Liver (tissue), 9 donors: ENCODE measurements around the gene NEU4. TPM values are rescaled to one million over a fixed set of nuclear protein-coding genes. Genes with fewer than 3 reads are reported as not detected.

Experiments
- DNase-seq: peaks from one replicate; pipeline ENCODE4 v3.0.0-alpha.2; 2017; ENCODE audit warnings: low spot score
- H3K27ac ChIP-seq, 2 donors: one replicate each; pipeline ENCODE4 v1.7.0; 2013; ENCODE audit warnings: inconsistent platforms in 2 of 2, low read length in 2 of 2, control low read depth in 1 of 2, low read depth in 1 of 2, mild to moderate bottlenecking in 1 of 2
- H3K27me3 ChIP-seq, 4 donors: one replicate each; pipeline versions ENCODE4 v1.6.1 to v1.7.0; 2013; ENCODE audit warnings: low read length in 3 of 4, inconsistent platforms in 1 of 4, mild to moderate bottlenecking in 1 of 4, moderate library complexity in 1 of 4; ENCODE audit not compliant: control insufficient read depth in 4 of 4, insufficient read depth in 4 of 4
- H3K36me3 ChIP-seq, 4 donors: one replicate each; pipeline versions ENCODE4 v1.6.1 to v1.7.0; 2013; ENCODE audit warnings: low read length in 3 of 4, mild to moderate bottlenecking in 3 of 4, low read depth in 1 of 4, moderate library complexity in 1 of 4; ENCODE audit not compliant: control insufficient read depth in 4 of 4, insufficient read depth in 3 of 4
- H3K4me1 ChIP-seq, 4 donors: one replicate each; pipeline versions ENCODE4 v1.6.1 to v1.7.0; 2013; ENCODE audit warnings: low read length in 3 of 4, mild to moderate bottlenecking in 3 of 4, moderate library complexity in 1 of 4; ENCODE audit not compliant: control insufficient read depth in 4 of 4, insufficient read depth in 4 of 4
- H3K4me3 ChIP-seq, 3 donors: one replicate each; pipeline versions ENCODE4 v1.6.1 to v1.7.0; 2013; ENCODE audit warnings: low read length in 3 of 3, control low read depth in 1 of 3, low read depth in 1 of 3, mild to moderate bottlenecking in 1 of 3
- H3K9ac ChIP-seq, 2 donors: one replicate each; pipeline ENCODE4 v1.7.0; 2013; ENCODE audit warnings: low read length in 2 of 2, mild to moderate bottlenecking in 2 of 2, moderate library complexity in 2 of 2, control low read depth in 1 of 2, low read depth in 1 of 2
- H3K9me3 ChIP-seq, 4 donors: one replicate each; pipeline versions ENCODE4 v1.6.1 to v1.7.0; 2013; ENCODE audit warnings: low read length in 3 of 4; ENCODE audit not compliant: control insufficient read depth in 4 of 4
- ATF3 ChIP-seq: IDR thresholded peaks from 2 replicates; pipeline ENCODE4 v1.6.1; 2016; ENCODE audit warnings: antibody characterized with exemption
- EGR1 ChIP-seq, 2 donors: IDR thresholded peaks; 2 replicates each; pipeline ENCODE4 v1.6.1; 2016 to 2018; ENCODE audit warnings: antibody characterized with exemption in 2 of 2, low read depth in 2 of 2
- FOXA1 ChIP-seq: IDR thresholded peaks from 2 replicates; pipeline ENCODE4 v1.6.1; 2016; ENCODE audit warnings: antibody characterized with exemption
- FOXA2 ChIP-seq: IDR thresholded peaks from 2 replicates; pipeline ENCODE4 v1.6.1; 2016; ENCODE audit warnings: antibody characterized with exemption
- GABPA ChIP-seq, 2 donors: IDR thresholded peaks in 1 of 2; conservative IDR thresholded peaks in 1 of 2; 2 replicates each; pipeline ENCODE4 v1.6.1; 2016; ENCODE audit warnings: antibody characterized with exemption in 2 of 2, mild to moderate bottlenecking in 1 of 2, moderate library complexity in 1 of 2
- HNF4A ChIP-seq, 2 donors: conservative IDR thresholded peaks; 2 replicates each; pipeline ENCODE4 v1.6.1; 2016; ENCODE audit warnings: antibody characterized with exemption in 2 of 2, mild to moderate bottlenecking in 2 of 2
- HNF4G ChIP-seq: IDR thresholded peaks from 2 replicates; pipeline ENCODE4 v1.6.1; 2016; ENCODE audit warnings: antibody characterized with exemption
- JUND ChIP-seq, 2 donors: IDR thresholded peaks; 2 replicates each; pipeline ENCODE4 v1.6.1; 2016; ENCODE audit warnings: antibody characterized with exemption in 2 of 2
- NR2F2 ChIP-seq: IDR thresholded peaks from 2 replicates; pipeline ENCODE4 v1.6.1; 2016; ENCODE audit warnings: antibody characterized with exemption
- RAD21 ChIP-seq, 2 donors: IDR thresholded peaks; 2 replicates each; pipeline ENCODE4 v1.6.1; 2016; ENCODE audit warnings: antibody characterized with exemption in 2 of 2, mild to moderate bottlenecking in 2 of 2
- RXRA ChIP-seq, 2 donors: IDR thresholded peaks; 2 replicates each; pipeline ENCODE4 v1.6.1; 2017 to 2018; ENCODE audit warnings: antibody characterized with exemption in 2 of 2, mild to moderate bottlenecking in 1 of 2
- SP1 ChIP-seq: IDR thresholded peaks from 2 replicates; pipeline ENCODE4 v1.6.1; 2018; ENCODE audit warnings: antibody characterized with exemption, mild to moderate bottlenecking
- YY1 ChIP-seq: IDR thresholded peaks from 2 replicates; pipeline ENCODE4 v1.6.1; 2016; ENCODE audit warnings: antibody characterized with exemption, mild to moderate bottlenecking
- ZBTB33 ChIP-seq: IDR thresholded peaks from 2 replicates; pipeline ENCODE4 v1.6.1; 2016; ENCODE audit warnings: antibody characterized with exemption
- WGBS: extraction: QIAGEN DNeasy Blood & Tissue Kit; methylation state at CpG from one replicate; pipeline ENCODE4 v1.1.7; 2013; 5-methylcytosine and 5-hydroxymethylcytosine counted together
- polyA plus RNA-seq, 2 donors: library from polyadenylated mRNA; stranded (reverse) in 1 of 2; unstranded in 1 of 2; fragments of 200-250 nt in 1 of 2; fragments of >200 nt in 1 of 2; fragmentation: Nextera tagmentation in 1 of 2; extraction: Ambion mirVana in 1 of 2; gene quantifications; one replicate each; pipeline versions ENCODE4 v1.2.1 to v1.2.3, GENCODE V29; 2013 to 2015
- total RNA-seq, 2 donors: library from RNA; depleted of rRNA; stranded (reverse); fragments of >200 nt; gene quantifications; one replicate each; pipeline ENCODE4 v1.2.3, GENCODE V29; 2014
- donor health status: healthy.
- donor health status: healthy.
- donor health status: healthy.
- donor health status: healthy.
- donor health status: healthy.

NEU4 gene
- total and polyA plus RNA-seq, 4 donors = 5.4 to 58.4 (median 35.1) TPM

GRCh38 chr2:241810307-241811200 is 1.6 kb downstream of the NEU4 start:
- whole genome bisulfite sequencing = 34% methylated on average over 28 of the region's 28 CpGs
- Histone ChIP-seq H3K4me1 (peaks cover 5 to 38% (median 26%) of the 10 kb centered on the region in 4 donors), H3K4me3 (peak overlapping the region; percentile 54 to 74 (median 68)), H3K9ac (peak overlapping the region in 1 of 2 donors; percentile 14), H3K9me3 (no peaks in the 10 kb centered on the region), H3K27me3 (no peaks in the 10 kb centered on the region), H3K36me3 (peaks cover 0 to 2% (median 0%) of the 10 kb centered on the region in 4 donors), H3K27ac (peak overlapping the region; percentile 85 to 93)
- TF ChIP-seq ZBTB33 = no peak
- no peak for TF ChIP-seq JUND (IDR thresholded peaks at IDR 0.05)
- no peak for TF ChIP-seq HNF4G
- TF ChIP-seq HNF4A (conservative IDR thresholded peaks at IDR 0.05) = peak in 1 of 2 donors; percentile 4
- DNase-seq = no peak

GRCh38 chr2:241811201-241811951 is 2.4 kb downstream of the NEU4 start:
- H3K36me3 ChIP-seq = peaks cover 0 to 2% (median 0%) of the 10 kb centered on the region in 4 donors
- H3K27me3 ChIP-seq = no peaks in the 10 kb centered on the region
- TF ChIP-seq RAD21 (IDR thresholded peaks at IDR 0.05) (peak in 1 of 2 donors; percentile 6), NR2F2 (peak; percentile 40), GABPA (IDR thresholded peaks at IDR 0.05 in 1 of 2, conservative IDR thresholded peaks at IDR 0.05 in 1 of 2) (no peak), YY1 (no peak), RXRA (IDR thresholded peaks at IDR 0.05) (peak in 1 of 2 donors; percentile 6), SP1 (no peak)
- no peak for DNase-seq
- peak overlapping the region; percentile 85 to 93 for H3K27ac ChIP-seq
- H3K4me1 ChIP-seq = peaks cover 5 to 38% (median 26%) of the 10 kb centered on the region in 4 donors
- peak overlapping the region in 1 of 3 donors; percentile 68 for H3K4me3 ChIP-seq
- H3K9ac ChIP-seq = peak overlapping the region in 1 of 2 donors; percentile 14
- 67% methylated on average over 27 of the region's 27 CpGs for WGBS
- H3K9me3 ChIP-seq = no peaks in the 10 kb centered on the region

GRCh38 chr2:241811952-241812729 is 3.1 kb downstream of the NEU4 start:
- no peak for DNase-seq
- peaks cover 0 to 2% (median 0%) of the 10 kb centered on the region in 4 donors for H3K36me3 ChIP-seq
- peaks cover 5 to 38% (median 27%) of the 10 kb centered on the region in 4 donors for H3K4me1 ChIP-seq
- no peak overlapping the region for H3K9ac ChIP-seq
- no peak overlapping the region for H3K27ac ChIP-seq
- no peaks in the 10 kb centered on the region for H3K27me3 ChIP-seq
- 88% methylated on average over 20 of the region's 20 CpGs for WGBS
- no peaks in the 10 kb centered on the region for H3K9me3 ChIP-seq
- no peak for TF ChIP-seq FOXA1
- no peak for TF ChIP-seq NR2F2
- TF ChIP-seq JUND (IDR thresholded peaks at IDR 0.05) = no peak
- no peak for TF ChIP-seq EGR1 (IDR thresholded peaks at IDR 0.05; ENCODE audit: low read depth in 2 of 2)
- TF ChIP-seq FOXA2 = no peak
- no peak for TF ChIP-seq ATF3
- no peak for TF ChIP-seq HNF4A (conservative IDR thresholded peaks at IDR 0.05)
- no peak for TF ChIP-seq RXRA (IDR thresholded peaks at IDR 0.05)
- no peak for TF ChIP-seq YY1
- H3K4me3 ChIP-seq = no peak overlapping the region
